Lung microvascular endothelial cell (primary cell): ENCODE data around the gene KRTAP2-3. TPM values are rescaled to one million over a fixed set of nuclear protein-coding genes. Genes with fewer than 3 reads are reported as not detected.
"Not testable (repeated sequence)": the region's sequence is repeated elsewhere in the genome, so short reads cannot be mapped to it uniquely, and the experiment has no call there.

Experiments used
- DNase-seq, 2 donors: peaks; one replicate each; pipeline versions ENCODE4 v3.0.0 to v3.0.0-alpha.2; 2010; ENCODE audit warnings: low read depth in 2 of 2
- total RNA-seq: library from RNA; depleted of rRNA; stranded (reverse); fragments of >200 nt; gene quantifications from 2 replicates; pipeline ENCODE4 v1.2.1, GENCODE V29; 2014

Gene KRTAP2-3, protein sequence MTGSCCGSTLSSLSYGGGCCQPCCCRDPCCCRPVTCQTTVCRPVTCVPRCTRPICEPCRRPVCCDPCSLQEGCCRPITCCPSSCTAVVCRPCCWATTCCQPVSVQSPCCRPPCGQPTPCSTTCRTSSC
- total RNA-seq: not detected in 2 replicates

DNA sequence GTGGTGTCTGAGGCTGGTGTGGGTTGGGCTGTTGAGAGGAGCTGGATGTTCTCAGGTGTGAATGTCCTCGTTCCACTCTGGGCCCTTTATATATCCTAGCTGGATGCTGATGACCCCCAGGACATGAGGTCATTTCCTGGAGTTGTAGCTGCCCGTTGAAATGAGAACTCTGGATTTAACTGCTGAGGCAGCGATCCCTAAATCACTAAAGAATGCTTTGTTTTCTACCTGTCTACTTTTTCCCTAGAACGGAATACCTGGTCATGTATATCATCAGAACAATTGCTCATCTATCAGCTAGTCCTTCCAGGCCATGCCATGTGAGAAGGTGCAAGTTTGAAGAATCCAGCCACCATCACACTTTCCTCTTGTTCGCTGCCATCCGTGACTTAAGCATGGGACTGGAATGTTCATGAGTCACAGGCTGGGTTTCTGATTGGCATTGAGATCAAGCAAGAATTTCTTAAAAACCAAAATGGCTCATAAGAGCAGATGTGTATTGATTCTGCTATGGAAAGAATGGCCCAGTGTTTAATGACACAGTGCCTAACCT, at the start of gene KRTAP2-3:
Gene KRTAP2-3 (minus strand): TSS at position 63 of the 553 bp plus-strand sequence. CDS start 64 bp downstream, outside the sequence.
- peak in 1 of 2 donors; percentile 12 for DNase-seq

DNA sequence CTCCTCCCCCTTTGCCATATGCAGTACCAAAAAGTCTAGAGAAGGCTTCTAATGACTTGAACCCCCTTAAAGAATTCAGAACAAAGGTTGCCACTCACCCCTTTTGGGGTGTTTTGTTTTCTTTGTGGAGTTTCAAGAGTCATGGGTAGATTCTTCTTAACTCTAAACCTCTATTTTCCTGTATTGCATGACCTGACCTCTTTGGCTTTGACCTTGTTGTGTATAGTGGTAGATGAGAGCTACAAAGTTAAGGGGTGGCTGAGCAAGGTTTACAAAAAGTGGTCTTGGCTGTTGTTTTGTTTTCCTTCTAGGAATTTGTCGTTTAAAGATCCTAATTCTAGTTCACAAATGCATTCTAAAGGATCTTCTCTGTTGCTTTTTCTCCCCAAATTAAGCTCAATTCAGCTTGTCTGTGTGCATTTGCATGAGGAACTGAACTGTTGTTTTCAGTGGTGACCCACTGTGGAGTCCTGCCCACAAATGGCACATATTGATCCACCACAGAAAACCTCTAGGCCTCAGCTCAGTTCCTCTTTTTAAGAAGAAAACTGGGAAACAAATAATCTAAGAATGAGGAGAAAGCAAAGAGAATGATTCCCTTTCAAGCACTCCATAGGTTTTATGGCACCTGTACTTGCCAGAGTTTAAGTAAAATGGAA, 48.9 kb upstream of the KRTAP2-3 start:
- not testable (repeated sequence) for DNase-seq

DNA sequence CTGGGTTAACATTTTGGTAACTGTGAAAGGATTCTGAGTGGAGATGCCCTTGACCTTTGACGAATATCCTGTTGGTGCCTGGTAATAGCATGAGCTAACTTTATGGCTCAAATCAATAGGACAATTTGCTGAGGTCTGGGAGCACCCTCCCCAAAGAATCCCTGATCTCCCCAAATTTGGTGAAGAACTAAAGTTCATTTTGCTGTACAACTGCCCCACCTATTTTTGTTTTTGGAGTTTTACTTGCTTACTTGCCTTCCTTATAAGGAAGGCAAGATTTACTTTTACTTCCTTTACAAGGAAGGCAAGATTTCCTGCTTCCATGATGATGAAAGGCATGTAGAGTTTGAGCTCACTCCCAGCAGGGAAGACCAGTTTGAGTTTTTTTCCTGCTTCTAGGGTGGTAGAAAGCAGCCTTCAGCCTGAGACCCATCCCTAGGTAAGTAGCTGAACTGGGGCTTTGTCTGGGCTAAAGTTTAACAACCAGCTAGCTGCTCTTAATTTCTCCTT, 48.1 kb upstream of the KRTAP2-3 start:
- DNase-seq: no peak

DNA sequence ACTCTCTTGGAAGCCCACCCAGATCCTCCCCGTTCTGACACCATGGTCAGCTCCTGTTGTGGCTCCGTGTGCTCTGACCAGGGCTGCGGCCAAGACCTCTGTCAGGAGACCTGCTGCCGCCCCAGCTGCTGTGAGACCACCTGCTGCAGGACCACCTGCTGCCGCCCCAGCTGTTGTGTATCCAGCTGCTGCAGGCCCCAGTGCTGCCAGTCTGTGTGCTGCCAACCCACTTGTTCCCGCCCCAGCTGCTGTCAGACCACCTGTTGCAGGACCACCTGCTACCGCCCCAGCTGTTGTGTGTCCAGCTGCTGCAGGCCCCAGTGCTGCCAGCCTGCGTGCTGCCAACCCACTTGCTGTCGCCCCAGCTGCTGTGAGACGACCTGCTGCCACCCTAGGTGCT, 45.4 kb upstream of the KRTAP2-3 start, which contains the start of gene KRTAP4-9:
Gene KRTAP4-9 (plus strand): TSS at position 43 of the 400 bp plus-strand sequence. CDS start 0 bp downstream, at position 43.
- DNase-seq: not testable (repeated sequence)

DNA sequence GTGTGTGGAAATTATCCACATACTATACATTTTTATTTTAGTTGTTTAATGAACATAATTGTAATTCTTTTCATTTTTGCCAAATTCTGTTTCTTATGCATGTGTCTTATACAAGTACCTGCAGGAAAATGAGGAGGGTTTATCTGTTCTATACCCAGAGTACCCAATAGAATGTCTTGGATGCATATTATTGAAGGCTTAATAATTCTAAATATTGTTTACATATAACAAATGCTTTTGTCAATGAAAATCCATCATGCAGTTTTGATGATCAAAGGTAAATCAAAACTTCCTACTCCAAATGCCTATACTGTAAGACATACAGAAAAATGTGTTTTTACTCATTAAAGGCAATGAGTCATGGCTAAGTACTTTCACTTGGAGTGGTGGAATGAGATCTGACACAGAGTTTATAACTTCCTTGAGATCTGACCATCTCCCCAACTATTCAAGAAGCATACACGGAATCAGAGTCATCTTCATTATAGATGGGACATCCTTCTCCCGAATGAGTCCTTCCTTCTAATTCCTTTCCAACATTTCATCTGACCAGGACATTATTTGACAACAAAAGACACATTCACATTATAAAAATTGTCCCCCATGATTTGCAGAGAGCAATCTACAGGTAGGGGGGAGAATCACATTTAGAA, 44.6 kb upstream of the KRTAP2-3 start:
- DNase-seq: peak in 1 of 2 donors; percentile 24

DNA sequence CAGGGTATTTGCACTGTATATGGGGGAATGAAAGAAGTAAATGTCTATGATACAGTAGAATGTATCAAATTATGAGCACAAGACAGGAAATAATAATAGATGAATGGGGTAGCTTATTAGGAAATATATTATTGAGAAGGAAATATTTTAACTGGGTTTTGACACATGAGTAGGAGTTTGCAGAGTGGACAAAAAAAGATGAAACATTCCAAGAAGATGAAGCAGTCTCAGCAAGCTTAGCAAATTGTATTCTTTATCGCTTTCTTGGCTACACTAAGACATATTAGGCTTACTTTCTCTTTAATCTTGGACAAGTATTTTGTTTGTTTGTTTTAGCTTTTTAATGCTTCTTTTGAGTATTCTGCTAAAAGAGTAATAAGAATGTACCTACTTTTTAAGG, 44.0 kb upstream of the KRTAP2-3 start:
- no peak for DNase-seq

DNA sequence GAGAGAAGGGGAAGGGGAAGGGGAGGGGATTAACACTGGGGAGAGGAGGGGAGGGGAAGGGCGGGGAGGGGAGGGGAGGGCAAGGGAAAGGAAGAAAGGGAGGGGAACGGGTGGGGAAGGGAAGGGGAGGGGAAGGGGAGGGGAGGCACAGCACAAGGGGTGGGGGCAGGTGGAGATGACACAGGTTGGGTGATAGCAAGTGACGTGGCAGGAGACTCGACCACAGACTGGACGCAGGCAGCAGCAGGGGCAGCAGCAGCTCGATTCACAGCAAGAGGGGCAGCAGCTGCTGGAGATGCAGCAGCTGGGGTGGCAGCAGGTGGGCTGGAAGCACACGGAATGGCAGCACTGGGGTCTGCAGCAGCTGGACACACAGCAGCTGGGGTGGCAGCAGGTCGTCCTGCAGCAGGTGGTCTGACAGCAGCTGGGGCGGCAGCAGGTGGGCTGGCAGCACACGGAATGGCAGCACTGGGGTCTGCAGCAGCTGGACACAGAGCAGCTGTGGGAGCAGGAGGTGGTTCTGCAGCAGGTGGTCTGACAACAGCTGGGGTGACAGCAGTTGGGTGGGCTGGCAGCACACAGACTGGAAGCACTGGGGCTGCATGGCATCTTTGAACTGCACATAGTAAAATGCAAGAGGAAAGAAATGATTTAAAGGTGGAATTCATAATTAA, 41.8 kb upstream of the KRTAP2-3 start, which contains the start of gene KRTAP4-16:
Gene KRTAP4-16 (minus strand): TSS at position 624 of the 674 bp plus-strand sequence. CDS start 0 bp downstream, at position 624.
- DNase-seq: no peak

DNA sequence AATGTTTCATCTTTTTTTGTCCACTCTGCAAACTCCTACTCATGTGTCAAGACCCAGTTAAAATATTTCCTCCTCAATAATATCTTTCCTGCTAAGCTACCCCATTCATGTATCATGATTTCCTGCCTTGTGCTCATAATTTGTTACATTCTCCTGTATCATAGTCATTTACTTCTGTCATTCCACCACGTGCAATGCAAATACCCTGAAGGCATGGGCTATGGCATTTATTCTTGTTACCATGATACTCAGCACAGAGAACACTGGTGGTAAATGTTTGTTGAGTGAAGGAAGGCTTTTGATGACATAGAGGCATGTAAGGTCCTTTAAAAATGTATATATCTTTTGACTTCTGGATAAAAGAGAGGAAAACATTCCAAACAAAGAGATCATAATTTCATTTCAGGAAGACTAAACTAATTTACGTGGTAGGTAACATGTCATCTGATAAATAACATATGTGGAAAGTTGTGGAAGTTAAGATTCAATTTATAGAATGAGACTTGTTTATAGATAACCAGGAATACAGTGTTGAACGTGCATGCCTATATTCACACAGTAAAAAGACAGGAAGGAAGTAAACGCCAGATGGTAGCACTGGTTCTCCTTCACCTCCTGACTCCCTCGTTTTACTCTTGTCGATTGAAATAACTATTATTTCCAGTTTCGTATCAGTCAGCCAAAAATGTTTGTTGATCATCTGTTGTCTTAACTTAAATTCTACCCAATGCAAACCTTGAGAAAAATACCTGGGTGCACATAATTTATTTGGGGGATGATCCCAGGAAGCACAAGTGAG, 40.0 kb upstream of the KRTAP2-3 start:
- peak; percentile 46 to 48 for DNase-seq

DNA sequence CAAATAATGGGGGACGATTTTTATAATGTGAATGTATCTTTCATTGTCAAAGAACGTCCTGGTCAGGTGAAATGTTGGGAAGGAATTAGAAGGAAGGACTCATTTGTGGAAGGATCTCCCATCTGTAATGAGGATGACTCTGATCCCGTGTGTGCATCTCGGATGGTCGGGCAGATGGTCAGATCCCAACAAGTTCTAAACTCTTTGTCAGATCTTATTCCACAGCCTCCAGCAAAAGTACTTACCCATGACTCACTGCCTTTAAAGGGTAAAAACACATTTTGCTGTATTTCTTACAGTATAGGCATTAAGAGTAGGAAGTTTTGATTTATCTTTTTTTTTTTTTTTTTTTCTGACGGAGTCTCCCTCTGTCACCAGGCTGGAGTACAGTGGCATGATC, 38.6 kb upstream of the KRTAP2-3 start:
- no peak for DNase-seq

DNA sequence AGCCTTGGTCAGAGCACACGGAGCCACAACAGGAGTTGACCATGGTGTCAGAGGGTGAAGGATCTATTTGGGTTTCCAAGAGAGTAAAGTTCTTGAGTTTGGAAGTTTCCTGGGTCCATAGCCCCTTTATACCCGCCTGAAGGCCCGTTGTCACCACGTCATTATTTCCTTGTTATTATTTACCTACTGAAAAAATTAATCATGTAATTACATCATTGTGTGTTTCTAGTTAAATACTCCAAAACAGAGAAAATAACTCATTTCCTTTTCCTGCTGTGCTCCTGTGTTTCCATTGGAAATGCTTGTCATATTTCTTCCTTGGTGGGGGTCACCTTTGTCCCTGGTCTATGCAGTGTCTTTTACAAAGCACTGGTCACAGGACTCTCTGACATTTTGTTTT, 38.1 kb upstream of the KRTAP2-3 start, which contains the start of gene KRTAP4-8:
Gene KRTAP4-8 (minus strand): TSS at position 101 of the 400 bp plus-strand sequence. CDS start 58 bp downstream, at position 43.
- no peak for DNase-seq

DNA sequence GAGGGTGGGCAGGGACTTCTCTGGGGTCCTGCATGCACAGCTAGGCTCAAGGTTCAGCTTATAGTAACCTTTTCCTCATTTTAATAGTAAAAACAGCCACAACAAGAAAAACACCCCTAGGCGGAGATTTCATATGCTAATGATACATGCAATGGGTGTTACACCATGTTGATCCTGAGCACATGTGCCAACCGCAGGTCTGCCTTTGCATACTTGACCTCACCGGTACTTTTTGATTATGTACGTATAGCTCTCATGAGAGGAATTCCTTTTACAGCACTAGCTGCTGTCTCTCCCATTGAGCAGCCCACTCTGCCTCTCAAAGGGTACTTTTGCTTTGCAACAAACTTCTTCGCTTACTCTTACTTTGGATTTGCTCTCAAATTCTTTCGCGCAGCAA, 36.1 kb upstream of the KRTAP2-3 start:
- no peak for DNase-seq

DNA sequence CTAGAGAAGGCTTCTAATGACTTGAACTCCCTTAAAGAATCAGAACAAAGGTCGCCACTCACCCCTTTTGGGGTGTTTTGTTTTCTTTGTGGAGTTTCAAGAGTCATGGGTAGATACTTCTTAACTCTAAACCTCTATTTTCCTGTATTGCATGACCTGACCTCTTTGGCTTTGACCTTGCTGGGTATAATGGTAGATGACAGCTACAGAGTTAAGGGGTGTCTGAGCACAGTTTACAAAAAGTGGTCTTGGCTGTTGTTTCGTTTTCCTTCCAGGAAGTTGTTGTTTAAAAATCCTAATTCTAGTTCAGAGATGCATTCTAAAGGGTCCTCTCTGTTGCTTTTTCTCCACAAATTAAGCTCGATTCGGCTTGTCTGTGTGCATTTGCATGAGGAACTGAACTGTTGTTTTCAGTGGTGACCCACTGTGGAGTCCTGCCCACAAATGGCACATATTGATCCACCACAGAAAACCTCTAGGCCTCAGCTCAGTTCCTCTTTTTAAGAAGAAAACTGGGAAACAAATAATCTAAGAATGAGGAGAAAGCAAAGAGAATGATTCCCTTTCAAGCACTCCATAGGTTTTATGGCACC, 28.9 kb upstream of the KRTAP2-3 start:
- not testable (repeated sequence) for DNase-seq

DNA sequence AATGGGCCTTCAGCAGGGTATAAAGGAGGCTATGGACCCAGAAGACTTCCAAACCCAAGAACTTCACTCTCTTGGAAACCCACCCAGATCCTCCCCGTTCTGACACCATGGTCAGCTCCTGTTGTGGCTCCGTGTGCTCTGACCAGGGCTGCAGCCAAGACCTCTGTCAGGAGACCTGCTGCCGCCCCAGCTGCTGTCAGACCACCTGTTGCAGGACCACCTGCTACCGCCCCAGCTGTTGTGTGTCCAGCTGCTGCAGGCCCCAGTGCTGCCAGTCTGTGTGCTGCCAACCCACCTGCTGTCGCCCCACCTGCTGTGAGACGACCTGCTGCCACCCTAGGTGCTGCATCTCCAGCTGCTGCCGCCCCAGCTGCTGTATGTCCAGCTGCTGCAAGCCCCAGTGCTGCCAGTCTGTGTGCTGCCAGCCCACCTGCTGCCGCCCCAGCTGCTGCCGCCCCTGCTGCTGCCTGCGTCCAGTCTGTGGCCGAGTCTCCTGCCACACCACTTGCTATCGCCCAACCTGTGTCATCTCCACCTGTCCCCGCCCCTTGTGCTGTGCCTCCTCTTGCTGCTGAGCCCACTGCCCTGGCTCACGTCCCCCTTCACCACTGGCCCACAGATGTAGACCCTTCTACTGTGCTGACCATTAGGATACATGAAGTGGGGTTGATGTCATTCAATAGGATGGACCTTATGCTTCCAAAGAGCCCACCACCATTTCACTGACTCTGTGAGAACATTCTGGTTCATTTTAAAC, 24.4 kb upstream of the KRTAP2-3 start, which contains the start of gene KRTAP4-7:
Gene KRTAP4-7 (plus strand): TSS at position 51 of the 757 bp plus-strand sequence. CDS start 57 bp downstream, at position 108.
- not testable (repeated sequence) for DNase-seq

DNA sequence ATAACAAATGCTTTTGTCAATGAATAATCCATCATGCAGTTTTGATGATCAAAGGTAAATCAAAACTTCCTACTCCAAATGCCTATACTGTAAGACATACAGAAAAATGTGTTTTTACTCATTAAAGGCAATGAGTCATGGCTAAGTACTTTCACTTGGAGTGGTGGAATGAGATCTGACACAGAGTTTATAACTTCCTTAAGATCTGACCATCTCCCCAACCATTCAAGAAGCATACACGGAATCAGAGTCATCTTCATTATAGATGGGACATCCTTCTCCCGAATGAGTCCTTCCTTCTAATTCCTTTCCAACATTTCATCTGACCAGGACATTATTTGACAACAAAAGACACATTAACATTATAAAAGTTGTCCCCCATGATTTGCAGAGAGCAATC, 23.5 kb upstream of the KRTAP2-3 start:
- DNase-seq: not testable (repeated sequence)

DNA sequence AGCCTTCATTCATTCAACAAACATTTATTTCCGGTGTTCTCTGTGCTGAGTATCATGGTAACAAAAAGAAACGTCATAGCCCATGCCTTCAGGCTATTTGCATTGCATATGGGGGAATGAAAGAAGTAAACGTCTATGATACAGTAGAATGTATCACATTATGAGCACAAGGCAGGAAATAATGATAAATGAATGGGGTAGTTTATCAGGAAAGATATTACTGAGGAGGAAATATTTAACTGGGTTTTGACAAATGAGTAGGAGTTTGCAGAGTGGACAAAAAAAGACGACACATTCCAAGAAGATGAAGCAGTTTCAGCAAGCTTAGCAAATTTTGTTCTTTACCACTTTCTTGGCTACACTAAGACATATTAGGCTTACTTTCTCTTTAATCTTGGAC, 22.7 kb upstream of the KRTAP2-3 start:
- DNase-seq: no peak

DNA sequence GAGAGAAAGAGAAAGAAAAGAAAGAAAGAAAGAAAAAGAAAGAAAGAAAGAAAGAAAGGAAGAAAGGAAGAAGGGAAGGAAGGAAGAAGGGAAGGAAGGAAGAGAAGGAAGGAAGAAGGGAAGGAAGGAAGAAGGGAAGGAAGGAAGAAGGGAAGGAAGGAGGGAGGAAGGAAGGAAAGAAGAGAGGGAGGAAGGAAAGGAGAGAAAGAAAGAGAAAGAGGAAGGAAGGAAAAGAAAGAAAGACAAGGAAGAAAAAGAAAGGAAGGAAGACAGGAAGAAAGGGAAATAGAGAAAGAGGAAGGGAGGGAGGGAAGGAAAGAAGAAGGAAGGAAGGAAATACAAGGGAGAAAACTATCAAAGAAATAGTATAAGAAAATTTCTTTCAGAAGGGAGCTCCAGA, 16.9 kb upstream of the KRTAP2-3 start:
- DNase-seq: no peak

DNA sequence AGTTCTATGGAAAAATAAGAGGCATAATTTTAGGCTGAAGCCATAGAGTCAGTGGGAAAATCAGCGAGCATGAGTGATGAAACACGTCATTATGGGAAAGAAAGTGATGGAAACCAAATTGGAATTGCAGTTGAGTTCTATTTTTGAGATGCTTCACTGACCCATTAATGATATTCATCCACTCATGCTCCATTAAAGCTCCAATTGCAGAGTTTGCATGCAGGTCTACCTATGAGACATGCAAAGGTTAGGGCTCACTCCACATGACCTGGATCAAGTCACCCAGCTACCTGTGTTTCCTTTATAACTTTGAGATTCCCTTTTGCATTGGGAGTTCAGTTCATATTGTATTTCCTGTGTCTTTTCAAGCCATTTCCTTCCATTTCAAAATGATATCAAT, 13.8 kb upstream of the KRTAP2-3 start:
- no peak for DNase-seq

DNA sequence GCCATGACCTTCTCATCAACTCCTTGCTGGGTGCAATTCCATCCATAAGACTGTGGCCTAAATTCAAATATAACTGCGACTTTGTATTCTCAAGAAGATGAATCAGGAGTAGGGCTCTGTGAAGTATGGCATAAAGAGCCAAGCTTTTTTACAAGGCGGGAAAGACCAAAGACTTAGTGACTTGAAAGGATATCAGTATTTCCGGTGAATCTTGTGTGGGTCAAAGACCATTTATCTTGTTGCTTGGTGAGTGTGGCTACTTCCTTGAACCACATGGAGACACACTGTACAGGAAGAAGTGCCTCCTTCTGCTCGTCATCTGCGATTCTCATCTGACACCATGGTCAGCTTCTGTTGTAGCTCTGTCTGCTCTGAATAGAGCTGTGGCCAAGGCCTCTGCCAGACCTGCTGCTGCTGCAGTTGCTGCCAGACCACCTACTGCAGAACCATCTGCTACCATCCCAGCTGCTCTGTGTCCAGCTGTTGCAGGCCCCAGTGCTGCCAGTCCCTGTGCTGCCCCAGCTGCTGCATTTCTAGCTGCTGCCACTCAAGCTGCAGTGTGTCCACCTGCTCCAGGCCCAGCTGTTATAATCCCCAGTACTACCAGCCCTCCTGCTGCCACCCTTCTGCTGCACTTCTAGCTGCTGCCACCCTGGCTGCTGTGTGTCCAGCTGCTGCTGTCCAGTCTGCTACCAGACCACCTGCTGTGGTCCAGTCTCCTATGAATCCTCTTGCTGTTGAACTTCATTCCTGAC, 11.9 kb upstream of the KRTAP2-3 start:
- no peak for DNase-seq
